Activated naive CD4-positive, alpha-beta T cell treated with anti-CD3 and anti-CD28 coated beads for 36 hours (primary cell): ENCODE data around the gene DNMT3B. TPM values are rescaled to one million over a fixed set of nuclear protein-coding genes. Genes with fewer than 3 reads are reported as not detected.

ENCODE experiments used
- CTCF ChIA-PET: fragments of 350-600 bp; sonication (Branson Sonifier 250); formaldehyde crosslinking; loops from one replicate; lab custom pipeline; 2021; ENCODE audit warnings: antibody characterized with exemption; lab: Charles Lee
- DNase-seq: peaks from one replicate; pipeline ENCODE4 v3.0.0-alpha.2; 2020
- H3K27ac Mint-ChIP-seq: one replicate; pipeline ENCODE4 v1.8.0; 2021; ENCODE audit warnings: mild to moderate bottlenecking, mixed read lengths
- H3K27me3 Mint-ChIP-seq: one replicate; pipeline ENCODE4 v1.8.0; 2021; ENCODE audit warnings: low read depth, mixed read lengths
- H3K36me3 Mint-ChIP-seq: one replicate; pipeline ENCODE4 v1.8.0; 2021; ENCODE audit warnings: low read depth, mixed read lengths
- H3K4me1 Mint-ChIP-seq: one replicate; pipeline ENCODE4 v1.8.0; 2021; ENCODE audit warnings: low read depth, mixed read lengths
- H3K4me3 Mint-ChIP-seq: one replicate; pipeline ENCODE4 v1.8.0; 2021; ENCODE audit warnings: mild to moderate bottlenecking, moderate library complexity, mixed read lengths
- H3K9me3 Mint-ChIP-seq: one replicate; pipeline ENCODE4 v1.8.0; 2021; ENCODE audit warnings: mixed read lengths
- intact Hi-C: fragments of 100-400 bp; cut with micrococcal nuclease; formaldehyde crosslinking; loops from one replicate; pipeline ENCODE4 v1.15.1; 2023
- total RNA-seq, 2 experiments: library from RNA; stranded (reverse); gene quantifications; one replicate each; pipeline ENCODE4 v1.2.3, GENCODE V29; 2021

The DNMT3B gene
- total RNA-seq, 2 experiments from 2014 or later, result 2.0 to 2.2 TPM

DNA sequence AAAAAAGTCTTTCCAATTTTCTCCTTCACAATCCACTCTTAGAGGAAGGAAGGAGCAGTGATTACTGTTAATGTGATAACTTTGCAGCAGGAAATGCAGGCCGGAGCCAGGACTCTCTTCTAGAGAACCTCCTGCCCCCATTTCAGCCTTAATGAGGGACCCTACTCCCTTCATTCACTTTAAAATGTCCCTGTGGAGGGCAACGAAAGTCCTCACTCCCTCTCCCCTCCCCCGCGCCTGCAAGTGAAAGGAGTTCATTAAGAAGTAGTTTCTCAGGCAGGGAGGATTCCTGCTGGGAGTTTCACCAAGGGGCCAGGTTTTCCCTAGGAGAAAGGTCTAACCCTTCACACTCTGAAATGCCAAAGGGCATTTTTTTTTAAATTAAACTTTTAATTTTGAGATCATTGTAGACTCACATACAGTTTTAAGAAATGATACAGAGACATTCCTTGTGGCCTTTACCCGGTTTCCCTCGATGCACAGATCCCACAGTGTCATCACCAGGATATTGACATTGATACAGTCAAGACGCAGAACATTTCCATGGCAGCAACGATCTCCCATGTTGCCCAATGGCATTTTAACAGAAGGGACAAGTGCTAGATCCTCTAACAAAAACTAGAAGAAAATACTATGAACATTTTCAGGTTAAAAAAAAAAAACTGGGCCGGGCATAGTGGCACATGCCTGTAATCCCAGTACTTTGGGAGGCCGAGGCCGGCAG is 12.1 kb upstream of the DNMT3B start:
- H3K27ac Mint-ChIP-seq, result no peak overlapping the region

GRCh38 chr20:32751293-32751692 is 10.9 kb upstream of the DNMT3B start:
- no peak overlapping the region for H3K4me3 Mint-ChIP-seq
- H3K27ac Mint-ChIP-seq, result no peak overlapping the region
- CTCF ChIA-PET, result interaction anchor here (0.7 kb wide), 1 partner anchor 27 kb away, joined by 3 read pairs; no protein-coding TSS in a partner anchor
- H3K4me1 Mint-ChIP-seq, result peaks cover 6% of the 10 kb centered on the region
- H3K27me3 Mint-ChIP-seq, result no peaks in the 10 kb centered on the region
- intact Hi-C loops, result no loop called here
- DNase-seq, result no peak
- no peaks in the 10 kb centered on the region for H3K36me3 Mint-ChIP-seq
- H3K9me3 Mint-ChIP-seq, result no peaks in the 10 kb centered on the region

More for the DNA sequence above, 12.1 kb upstream of the DNMT3B start:
- intact Hi-C loops, result no loop called here
- no peak overlapping the region for H3K4me3 Mint-ChIP-seq
- DNase-seq, result no peak
- peaks cover 6% of the 10 kb centered on the region for H3K4me1 Mint-ChIP-seq
- CTCF ChIA-PET, result no interaction called here
- H3K9me3 Mint-ChIP-seq, result no peaks in the 10 kb centered on the region
- H3K27me3 Mint-ChIP-seq, result no peaks in the 10 kb centered on the region
- H3K36me3 Mint-ChIP-seq, result no peaks in the 10 kb centered on the region

DNA sequence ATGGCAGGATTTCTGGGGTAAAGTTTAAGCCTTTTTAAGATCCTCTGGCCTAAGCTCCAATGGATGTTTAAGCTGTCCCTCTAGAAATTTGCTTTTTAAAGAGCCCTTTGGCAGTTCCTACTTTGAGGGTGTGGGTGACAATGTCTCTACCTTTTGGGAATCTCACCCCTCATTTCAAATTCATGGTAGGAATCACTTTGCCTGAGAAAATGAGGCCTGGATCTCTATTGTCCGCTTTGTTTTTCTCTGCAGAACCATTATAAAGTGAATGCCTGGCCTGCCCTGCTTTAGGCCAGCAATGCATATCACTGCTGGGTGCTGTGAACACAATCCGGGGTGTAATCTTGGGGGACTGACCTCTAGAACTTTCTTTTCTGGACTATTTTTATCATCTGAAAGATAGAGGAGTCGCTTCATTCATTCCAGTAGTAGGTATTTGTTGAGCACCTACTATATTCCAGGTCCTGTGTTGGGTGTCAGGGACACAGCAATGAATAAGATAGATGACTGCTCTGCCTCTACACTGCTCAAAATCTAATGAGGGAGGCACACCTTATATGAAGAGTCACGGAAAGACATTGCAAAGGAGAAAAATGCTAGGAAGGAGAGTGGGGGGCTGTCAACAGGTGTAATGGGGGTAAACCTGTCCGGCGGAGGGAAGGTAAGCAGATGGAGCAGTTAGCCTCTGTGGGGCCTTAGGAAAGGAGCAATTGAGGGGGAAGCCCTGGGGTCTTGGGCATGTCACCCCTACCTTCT is 10.3 kb upstream of the DNMT3B start:
- no peak overlapping the region for H3K4me3 Mint-ChIP-seq
- H3K36me3 Mint-ChIP-seq, result no peaks in the 10 kb centered on the region
- no peak for DNase-seq
- peaks cover 6% of the 10 kb centered on the region for H3K4me1 Mint-ChIP-seq
- H3K27me3 Mint-ChIP-seq, result no peaks in the 10 kb centered on the region
- H3K27ac Mint-ChIP-seq, result no peak overlapping the region
- intact Hi-C loops, result no loop called here
- CTCF ChIA-PET, result interaction anchor here (1.7 kb wide), 1 partner anchor 12 kb away, joined by 4 read pairs; no protein-coding TSS in a partner anchor
- no peaks in the 10 kb centered on the region for H3K9me3 Mint-ChIP-seq

DNA sequence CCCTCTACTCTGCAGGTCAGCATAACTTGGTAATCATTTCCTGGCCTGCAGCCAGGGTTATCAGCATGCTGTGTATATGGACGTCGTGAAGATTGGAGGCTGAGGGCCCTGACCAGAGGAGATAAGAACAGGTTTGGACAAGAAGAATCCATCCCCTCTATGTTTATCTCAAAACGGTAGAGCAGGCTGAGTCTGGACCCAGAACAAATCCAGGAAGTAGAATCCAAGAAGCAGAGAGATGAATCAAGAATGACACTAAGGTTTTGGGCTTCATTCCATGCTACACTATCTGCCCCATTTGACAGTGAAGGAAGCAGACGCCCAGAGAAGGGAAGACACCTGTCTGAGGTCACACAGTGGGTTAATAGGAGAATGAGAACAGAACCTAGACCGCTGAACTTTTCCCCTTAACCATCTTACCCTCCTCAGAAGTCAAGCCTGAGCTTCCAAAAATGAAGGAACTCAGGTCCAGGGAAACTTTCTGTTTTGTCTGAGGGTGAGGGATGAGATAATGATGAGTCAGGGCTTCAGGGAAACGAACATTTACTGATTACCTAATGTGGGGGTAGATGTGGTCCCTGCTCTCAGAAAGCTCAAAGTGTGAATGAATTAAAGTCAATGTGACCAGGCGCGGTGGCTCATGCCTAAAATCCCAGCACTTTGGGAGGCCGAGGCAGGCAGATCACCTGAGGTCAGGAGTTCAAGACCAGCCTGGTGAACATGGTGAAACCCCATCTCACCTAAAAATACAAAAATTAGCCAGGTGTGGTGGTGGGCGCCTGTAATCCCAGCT is 9.5 kb upstream of the DNMT3B start:
- H3K27ac Mint-ChIP-seq, result no peak overlapping the region
- H3K4me3 Mint-ChIP-seq, result no peak overlapping the region
- CTCF ChIA-PET, result interaction anchor here (0.8 to 1.7 kb wide), 3 partner anchors 11 to 37 kb away, joined by 3 to 4 read pairs (median 3); no protein-coding TSS in a partner anchor
- no peaks in the 10 kb centered on the region for H3K27me3 Mint-ChIP-seq
- no peaks in the 10 kb centered on the region for H3K9me3 Mint-ChIP-seq
- H3K4me1 Mint-ChIP-seq, result peaks cover 6% of the 10 kb centered on the region
- H3K36me3 Mint-ChIP-seq, result no peaks in the 10 kb centered on the region
- DNase-seq, result peak; percentile 23
- intact Hi-C loops, result no loop called here

DNA sequence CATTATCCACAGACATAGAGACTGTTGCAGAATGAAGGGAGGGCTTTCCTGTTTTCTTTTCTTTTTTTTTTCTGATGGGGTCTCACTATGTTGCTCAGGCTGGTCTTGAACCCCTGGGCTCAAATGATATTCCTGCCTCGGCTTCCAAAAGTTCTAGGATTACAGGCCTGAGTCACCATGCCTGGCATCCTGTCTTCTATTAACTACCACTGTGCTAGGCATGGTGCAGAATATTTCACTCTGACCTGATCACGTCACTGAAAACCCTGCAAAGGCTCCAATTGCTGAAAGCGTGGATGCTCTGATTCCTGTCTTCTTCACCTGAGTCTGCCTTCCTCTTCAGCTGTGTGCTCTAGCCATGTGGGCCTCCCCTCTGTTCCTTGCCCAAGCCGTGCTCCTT is 8.5 kb upstream of the DNMT3B start:
- Mint-ChIP-seq H3K9me3 (no peaks in the 10 kb centered on the region), H3K4me1 (peaks cover 6% of the 10 kb centered on the region), H3K4me3 (no peak overlapping the region), H3K27ac (no peak overlapping the region), H3K36me3 (no peaks in the 10 kb centered on the region), H3K27me3 (no peaks in the 10 kb centered on the region)
- DNase-seq, result no peak
- intact Hi-C loops, result no loop called here
- CTCF ChIA-PET, result interaction anchor here (0.9 to 1.7 kb wide), 4 partner anchors 10 to 36 kb away, joined by 3 to 4 read pairs (median 3); no protein-coding TSS in a partner anchor

DNA sequence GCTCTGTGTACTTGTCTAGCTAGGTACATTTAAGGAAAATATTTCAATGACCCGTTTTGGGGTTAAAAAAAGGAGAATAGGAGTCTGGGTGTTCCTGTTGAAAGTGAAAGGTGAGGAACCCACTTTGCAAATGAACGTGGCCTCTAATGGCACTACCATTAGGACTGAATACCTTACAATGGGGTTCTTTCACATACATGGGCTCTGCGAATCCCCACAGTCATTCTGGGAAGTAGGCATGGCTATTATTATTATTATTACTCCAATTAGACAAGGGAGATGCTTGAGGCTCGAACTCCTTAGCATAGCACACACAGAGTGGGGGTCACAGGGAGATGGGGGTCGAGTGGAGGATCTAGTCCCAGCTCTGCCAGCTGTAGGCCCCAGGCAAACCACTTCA is 6.0 kb upstream of the DNMT3B start:
- no peak overlapping the region for H3K27ac Mint-ChIP-seq
- intact Hi-C loops, result no loop called here
- H3K27me3 Mint-ChIP-seq, result no peaks in the 10 kb centered on the region
- H3K9me3 Mint-ChIP-seq, result no peaks in the 10 kb centered on the region
- no peaks in the 10 kb centered on the region for H3K36me3 Mint-ChIP-seq
- no peak overlapping the region for H3K4me3 Mint-ChIP-seq
- peaks cover 6% of the 10 kb centered on the region for H3K4me1 Mint-ChIP-seq
- no peak for DNase-seq
- CTCF ChIA-PET, result interaction anchor here (1.1 kb wide), 2 partner anchors 9 to 23 kb away, joined by 3 read pairs; no protein-coding TSS in a partner anchor

GRCh38 chr20:32761417-32761830 is 761 bp upstream of the DNMT3B start:
- DNase-seq, result no peak
- intact Hi-C loops, result loop anchor here (5.0 kb wide), 2 partner anchors 89 to 249 kb away; partner anchors contain the start of gene C20orf203
- Mint-ChIP-seq H3K9me3 (no peaks in the 10 kb centered on the region), H3K36me3 (no peaks in the 10 kb centered on the region), H3K27ac (no peak overlapping the region), H3K4me1 (peaks cover 12% of the 10 kb centered on the region), H3K27me3 (no peaks in the 10 kb centered on the region), H3K4me3 (peak overlapping the region; percentile 75)
- CTCF ChIA-PET, result interaction anchor here (0.5 to 1.7 kb wide), 2 partner anchors 17 to 19 kb away, joined by 3 to 13 read pairs; no protein-coding TSS in a partner anchor

GRCh38 chr20:32762754-32763201 is 593 bp downstream of the DNMT3B start:
- intact Hi-C loops, result loop anchor here (5.0 kb wide), 2 partner anchors 90 to 250 kb away; partner anchors contain the start of gene C20orf203
- DNase-seq, result peak; percentile 22

DNA sequence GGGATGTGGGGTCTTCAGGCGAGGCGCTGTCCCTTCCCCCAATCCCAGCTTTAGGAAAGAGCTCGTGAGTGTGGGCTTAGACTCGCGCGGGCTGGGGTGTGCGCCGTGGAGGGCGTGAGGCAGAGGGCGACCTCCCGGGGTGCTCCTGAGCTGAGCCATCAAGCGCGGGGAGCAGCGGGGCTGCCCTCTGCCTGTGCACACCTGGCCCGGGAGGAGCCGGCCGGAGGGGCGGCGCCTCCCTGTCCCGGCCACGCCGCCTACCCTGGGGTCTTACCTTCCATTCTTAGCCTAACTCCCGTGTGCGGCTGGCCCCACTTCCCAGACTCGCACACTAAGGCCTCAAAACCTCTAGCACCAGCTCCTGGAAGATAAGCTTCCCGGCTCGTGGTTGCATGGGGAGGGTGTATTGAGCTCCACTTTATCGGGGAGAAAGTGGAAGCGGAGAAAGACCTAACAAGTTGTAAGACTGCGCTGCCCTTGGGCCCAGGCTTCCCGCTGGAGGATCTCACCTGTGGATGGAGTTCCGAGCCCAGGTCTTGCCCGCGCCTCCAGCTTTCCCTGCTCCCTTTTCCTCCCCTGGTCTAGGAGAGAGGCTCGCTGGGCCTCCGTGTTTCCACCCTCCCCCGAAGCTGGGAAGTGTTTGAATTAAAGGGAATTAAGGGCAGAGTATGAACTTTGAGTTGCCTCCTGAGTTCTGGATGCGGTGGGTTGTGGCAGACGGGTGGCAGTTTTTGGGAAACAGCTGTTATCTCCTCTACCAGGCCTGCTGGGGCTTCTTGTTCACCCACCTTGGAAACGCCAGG is 1.2 kb downstream of the DNMT3B start:
- peak overlapping the region; percentile 79 for H3K4me3 Mint-ChIP-seq

More at GRCh38 chr20:32762754-32763201, 593 bp downstream of the DNMT3B start:
- Mint-ChIP-seq H3K27me3 (no peaks in the 10 kb centered on the region), H3K4me1 (peaks cover 12% of the 10 kb centered on the region), H3K9me3 (no peaks in the 10 kb centered on the region), H3K36me3 (no peaks in the 10 kb centered on the region), H3K27ac (no peak overlapping the region), H3K4me3 (peak overlapping the region; percentile 79)
- CTCF ChIA-PET, result interaction anchor here (0.6 to 3.6 kb wide), 8 partner anchors 10 to 255 kb away, joined by 3 to 28 read pairs (median 4); partner anchors contain the start of genes C20orf203 and COMMD7

DNA sequence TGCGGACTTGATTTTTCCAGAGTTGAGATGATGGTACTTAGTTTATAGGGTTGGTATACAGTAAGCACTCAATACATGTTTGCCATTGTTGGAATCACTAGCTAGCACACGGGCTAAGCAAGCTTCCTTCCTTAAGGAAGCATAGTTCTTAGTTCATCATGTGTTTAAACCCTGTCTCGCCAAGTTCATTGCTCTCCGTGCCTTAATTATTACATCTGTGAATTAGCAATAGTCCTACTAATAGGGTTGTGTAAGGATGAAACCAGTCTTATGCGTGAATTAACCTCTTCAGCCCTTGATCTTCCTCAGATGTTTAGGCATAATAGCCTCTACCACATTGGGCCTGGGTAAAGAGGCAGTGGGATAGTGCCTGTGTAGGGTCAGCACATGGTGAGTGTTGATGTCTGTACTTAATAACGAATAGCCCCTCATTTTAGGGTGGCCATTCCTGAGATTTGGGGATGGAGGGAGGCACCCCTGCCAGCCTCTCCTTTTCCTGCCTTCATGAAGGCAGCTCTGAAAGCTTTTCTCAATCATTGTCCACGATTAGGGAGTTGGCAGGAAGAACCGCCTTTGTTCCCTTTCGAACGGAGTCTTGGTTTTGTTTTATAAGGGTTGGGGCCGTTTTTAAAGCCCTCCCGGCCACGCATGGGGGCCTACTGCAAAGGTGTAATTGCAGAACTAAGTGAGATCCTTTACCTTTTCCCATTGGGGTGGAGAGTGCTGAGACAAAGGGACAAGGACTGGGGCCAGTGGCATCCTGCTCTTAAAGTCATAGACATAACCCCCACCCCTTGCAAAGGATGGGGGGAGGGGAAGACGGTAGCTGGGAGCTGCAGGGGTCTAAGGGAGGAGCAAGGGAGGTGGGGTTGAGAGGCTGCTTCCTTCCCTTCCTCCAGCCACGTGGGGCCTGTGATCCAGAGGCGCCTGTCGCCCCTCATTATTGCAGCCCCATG is 2.1 kb downstream of the DNMT3B start:
- H3K9me3 Mint-ChIP-seq, result no peaks in the 10 kb centered on the region

More for the DNA sequence above, 1.2 kb downstream of the DNMT3B start:
- Mint-ChIP-seq H3K9me3 (no peaks in the 10 kb centered on the region), H3K27ac (no peak overlapping the region), H3K36me3 (no peaks in the 10 kb centered on the region), H3K27me3 (no peaks in the 10 kb centered on the region), H3K4me1 (peaks cover 12% of the 10 kb centered on the region)
- intact Hi-C loops, result loop anchor here (5.0 kb wide), 2 partner anchors 91 to 251 kb away; partner anchors contain the start of gene C20orf203
- CTCF ChIA-PET, result interaction anchor here (0.6 to 3.6 kb wide), 12 partner anchors 10 to 256 kb away, joined by 3 to 28 read pairs (median 4); partner anchors contain the start of genes C20orf203 and COMMD7
- DNase-seq, result peak; percentile 16

More for the DNA sequence above, 2.1 kb downstream of the DNMT3B start:
- Mint-ChIP-seq H3K4me3 (peak overlapping the region; percentile 79), H3K27me3 (no peaks in the 10 kb centered on the region), H3K27ac (no peak overlapping the region), H3K36me3 (no peaks in the 10 kb centered on the region), H3K4me1 (peaks cover 12% of the 10 kb centered on the region)
- intact Hi-C loops, result loop anchor here (5.0 kb wide), 2 partner anchors 92 to 252 kb away; partner anchors contain the start of gene C20orf203
- DNase-seq, result no peak
- CTCF ChIA-PET, result interaction anchor here (0.6 to 3.6 kb wide), 9 partner anchors 11 to 91 kb away, joined by 3 to 28 read pairs (median 4); partner anchors contain the start of genes C20orf203 and COMMD7
